ENCODE data around the gene MAGI1. TPM values are rescaled to one million over a fixed set of nuclear protein-coding genes. Genes with fewer than 3 reads are reported as not detected.

The MAGI1 gene
- total RNA-seq, 1 experiment from 2014 or later = 58.2 TPM

GRCh38 chr3:65641777-65642176, 396.9 kb downstream of the MAGI1 start (continued):
- no peak for TF ChIP-seq ZNF532 (CRISPR knock-in tag; IDR thresholded peaks at IDR 0.05; ENCODE audit: borderline replicate concordance)
- TF ChIP-seq AFF4 (CRISPR knock-in tag; IDR thresholded peaks at IDR 0.05; ENCODE audit: borderline replicate concordance) = no peak
- TF ChIP-seq TCF7 (CRISPR knock-in tag; IDR thresholded peaks at IDR 0.05; ENCODE audit: low read depth) = no peak
- no peak for TF ChIP-seq PRDM15 (CRISPR knock-in tag; IDR thresholded peaks at IDR 0.05)
- TF ChIP-seq ESRRA (CRISPR knock-in tag; IDR thresholded peaks at IDR 0.05; ENCODE audit: borderline replicate concordance) = no peak
- no peak for TF ChIP-seq PREB (CRISPR knock-in tag; IDR thresholded peaks at IDR 0.05; ENCODE audit: borderline replicate concordance)

GRCh38 chr3:65641045-65641444, 397.7 kb downstream of the MAGI1 start:
- Mint-ChIP-seq H3K36me3 (no peaks in the 10 kb centered on the region), H3K4me1 (peaks cover 13% of the 10 kb centered on the region), H3K27ac (no peak overlapping the region), H3K27me3 (ENCODE audit: low read depth) (no peaks in the 10 kb centered on the region), H3K4me3 (no peak overlapping the region), H3K9me3 (no peaks in the 10 kb centered on the region)
- ChIA-PET CTCF (interaction anchor here (1.0 to 1.9 kb wide), 4 partner anchors 32 to 201 kb away, joined by 3 to 8 read pairs (median 4); no protein-coding TSS in a partner anchor), POLR2A (no interaction called here)
- peak; percentile 94 for ATAC-seq
- DNase-seq (ENCODE audit: low spot score) = peak; percentile 13
- no peak for TF ChIP-seq ATF6 (CRISPR knock-in tag; IDR thresholded peaks at IDR 0.05)
- no peak for TF ChIP-seq IRF1 (CRISPR knock-in tag; IDR thresholded peaks at IDR 0.05)
- TF ChIP-seq ZNF317 (CRISPR knock-in tag; IDR thresholded peaks at IDR 0.05; ENCODE audit: borderline replicate concordance, low read depth) = no peak
- no peak for TF ChIP-seq HMGXB4 (CRISPR knock-in tag; IDR thresholded peaks at IDR 0.05)
- no peak for TF ChIP-seq RELA (CRISPR knock-in tag; IDR thresholded peaks at IDR 0.05; ENCODE audit: borderline replicate concordance)
- TF ChIP-seq SMAD3 (CRISPR knock-in tag; IDR thresholded peaks at IDR 0.05; ENCODE audit: borderline replicate concordance) = no peak
- TF ChIP-seq PRRX2 (CRISPR knock-in tag; IDR thresholded peaks at IDR 0.05) = no peak
- no peak for TF ChIP-seq EMX1 (CRISPR knock-in tag; IDR thresholded peaks at IDR 0.05)

Data from WTC11 (cell line).